Colon (tissue), 2 donors: ENCODE data around the gene PRDM16.

Experiments used
- FAIRE-seq: peaks from 2 replicates; lab custom pipeline; 2012; peaks lifted over from hg19 to GRCh38; lab: Jason Lieb, UNC
- donor health status: control.
- donor health status: control.

The PRDM16 gene

DNA sequence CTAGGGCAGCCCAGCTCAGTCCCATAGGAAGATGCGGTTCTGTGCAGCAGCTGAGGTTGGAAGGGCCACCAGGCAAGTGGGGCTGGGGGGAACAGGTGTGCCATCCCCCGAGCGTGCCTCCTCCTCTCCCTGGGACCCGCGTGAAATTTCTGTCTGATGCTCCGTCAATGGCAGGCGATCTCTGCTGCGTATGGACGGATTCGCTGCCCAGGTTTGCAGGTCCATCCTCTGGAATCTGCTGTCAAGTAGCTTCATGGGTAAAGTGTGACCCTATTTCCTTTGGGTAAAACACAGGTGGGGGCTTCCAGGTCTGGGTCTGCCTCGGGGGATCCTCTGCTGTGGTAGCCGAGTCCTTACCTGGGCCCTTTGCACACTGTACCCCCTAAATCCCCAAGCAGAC, 270.9 kb downstream of the PRDM16 start:
- no peak for FAIRE-seq

DNA sequence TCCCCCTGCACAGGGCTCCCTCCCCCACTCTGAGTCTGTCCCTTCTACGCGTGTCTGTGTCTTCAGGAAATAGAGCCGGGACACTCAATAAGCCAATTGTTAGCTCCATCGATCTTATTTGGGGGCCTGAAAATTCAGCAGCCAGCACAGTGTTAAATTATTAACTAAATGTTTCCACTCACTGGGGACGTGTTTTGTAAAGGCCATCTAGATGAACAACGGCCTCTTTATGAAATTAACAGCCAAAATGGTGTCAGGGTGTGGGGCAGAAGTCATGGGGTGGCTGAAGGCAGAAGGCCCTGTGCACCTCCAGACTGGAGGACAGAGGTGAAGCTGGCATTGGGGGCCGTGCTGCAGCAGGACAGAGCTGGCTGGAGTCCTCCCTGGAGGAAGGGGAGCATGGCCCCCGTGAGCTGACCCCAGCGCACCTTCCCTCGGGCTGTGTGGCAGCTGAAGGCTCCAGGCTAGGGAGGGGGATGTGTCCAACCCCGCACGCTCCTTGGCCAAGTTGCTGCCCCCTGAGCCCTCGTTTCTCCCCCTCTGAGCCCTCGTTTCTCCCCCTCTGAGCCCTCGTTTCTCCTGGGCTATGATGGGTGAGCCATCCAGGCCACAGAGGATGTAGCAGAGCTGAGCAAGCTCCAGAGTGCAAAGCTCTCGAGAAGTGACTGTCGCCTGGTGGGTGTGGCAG, 271.7 kb downstream of the PRDM16 start:
- no peak for FAIRE-seq

DNA sequence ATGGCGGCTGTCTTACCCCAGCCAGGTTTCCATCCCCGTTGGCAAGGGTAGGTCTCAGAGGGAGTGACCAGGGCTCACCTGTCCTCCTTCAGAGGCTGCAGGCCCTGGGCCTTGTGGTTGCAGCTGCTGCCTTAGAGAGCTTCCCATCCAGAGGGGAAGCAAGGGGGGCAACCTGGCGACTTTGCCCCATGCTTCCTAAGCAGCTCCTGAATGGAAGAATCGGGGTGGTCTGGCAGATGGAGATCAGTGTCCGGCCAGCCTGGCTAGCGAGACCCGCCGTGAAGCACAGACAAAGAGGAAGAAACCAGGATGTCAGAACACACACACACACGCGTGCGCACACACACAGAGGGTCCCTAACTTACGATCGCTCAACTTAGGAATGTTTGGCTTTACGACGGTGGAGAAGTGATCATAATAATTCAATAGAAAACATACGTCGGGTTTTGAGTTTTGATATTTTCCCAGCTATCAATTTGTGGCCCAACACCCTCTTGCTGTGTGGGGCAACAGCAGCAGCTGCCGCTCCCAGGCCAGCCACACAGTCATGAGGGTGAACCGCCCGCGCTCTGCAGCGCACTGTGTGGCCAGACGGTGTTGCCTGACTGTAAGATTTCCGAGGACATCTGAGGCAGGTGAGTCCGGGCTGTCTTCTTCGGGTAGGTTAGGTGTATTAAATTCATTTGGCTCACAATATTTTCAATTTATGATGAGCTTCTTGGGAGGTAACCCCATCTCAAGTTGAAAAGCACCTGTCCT, 272.4 kb downstream of the PRDM16 start:
- FAIRE-seq = no peak

DNA sequence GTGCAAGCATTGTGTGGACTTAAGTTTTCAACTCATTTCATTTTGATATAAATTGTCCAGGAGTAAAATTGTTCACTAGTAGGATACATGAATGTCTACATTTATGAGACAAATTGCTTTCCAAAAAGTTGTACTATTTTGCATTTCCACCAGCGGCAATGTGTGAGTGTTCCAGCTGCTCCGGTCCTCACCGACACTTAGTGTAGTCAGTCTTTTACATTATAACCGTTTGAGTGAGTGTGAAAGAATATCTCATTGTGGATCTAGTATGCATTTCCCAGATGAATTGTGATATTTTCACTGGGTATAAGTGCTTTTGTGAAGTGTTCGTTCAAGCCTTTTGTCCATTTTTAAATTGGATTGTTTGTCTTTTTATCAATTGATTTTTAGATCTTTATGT, 274.0 kb downstream of the PRDM16 start:
- no peak for FAIRE-seq

DNA sequence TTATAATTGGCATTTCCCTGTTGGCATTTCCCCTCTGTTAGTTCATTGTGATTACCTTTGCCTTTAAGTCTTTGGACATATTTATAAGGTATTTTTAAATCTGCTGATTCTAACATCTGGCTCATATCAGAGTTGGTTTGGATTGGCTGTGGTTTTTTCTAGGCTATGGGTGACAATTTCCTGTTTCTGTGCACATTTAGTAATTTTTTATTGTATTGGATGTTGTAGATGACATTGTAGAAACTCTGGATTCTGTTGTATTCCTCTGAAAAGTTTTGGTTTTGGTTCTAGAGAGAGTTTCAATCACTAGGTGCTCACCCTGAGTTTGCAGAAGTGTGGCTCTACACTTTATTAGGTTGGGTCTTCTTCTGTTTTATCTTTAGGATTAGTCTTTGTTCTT, 275.4 kb downstream of the PRDM16 start:
- FAIRE-seq = no peak

DNA sequence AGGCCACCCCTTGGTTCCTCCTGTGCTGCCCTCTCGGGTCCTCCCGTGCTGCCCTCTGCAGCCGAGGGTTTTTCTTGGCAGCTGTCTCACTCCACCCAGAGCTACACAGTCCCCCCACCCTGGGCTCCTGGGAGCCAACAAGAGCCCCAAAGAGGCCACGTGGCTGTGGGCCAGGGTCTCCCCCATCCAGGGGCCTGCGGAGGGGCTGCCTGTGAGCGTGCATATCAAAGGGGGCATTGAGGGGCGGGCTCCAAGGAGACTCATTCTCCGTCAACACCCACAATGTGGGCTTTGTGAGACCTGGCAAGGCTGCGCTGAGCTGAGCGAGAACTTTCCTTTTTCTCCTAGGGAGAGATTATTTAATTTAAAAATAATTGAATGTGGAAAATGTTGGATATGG, 276.8 kb downstream of the PRDM16 start:
- FAIRE-seq = no peak

DNA sequence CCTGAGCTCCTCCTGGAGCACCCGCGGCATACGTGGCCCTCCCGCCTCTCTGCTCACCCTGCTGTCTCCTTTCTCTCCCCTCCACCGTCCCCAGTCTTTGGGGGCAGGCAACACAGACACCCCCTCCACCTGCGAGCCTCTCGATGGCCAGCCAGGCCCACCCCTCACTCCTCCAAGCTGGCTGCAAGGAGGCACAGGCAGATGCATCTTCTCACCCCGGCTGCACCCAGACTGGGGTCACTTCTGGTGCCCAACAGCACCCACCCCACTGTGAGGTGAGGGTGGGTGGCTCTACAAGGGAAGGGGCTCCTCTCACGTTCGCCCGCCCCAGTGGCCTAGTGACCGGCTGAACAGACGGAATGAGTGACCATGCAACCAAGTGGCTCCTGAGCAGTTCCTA, 277.5 kb downstream of the PRDM16 start:
- no peak for FAIRE-seq

DNA sequence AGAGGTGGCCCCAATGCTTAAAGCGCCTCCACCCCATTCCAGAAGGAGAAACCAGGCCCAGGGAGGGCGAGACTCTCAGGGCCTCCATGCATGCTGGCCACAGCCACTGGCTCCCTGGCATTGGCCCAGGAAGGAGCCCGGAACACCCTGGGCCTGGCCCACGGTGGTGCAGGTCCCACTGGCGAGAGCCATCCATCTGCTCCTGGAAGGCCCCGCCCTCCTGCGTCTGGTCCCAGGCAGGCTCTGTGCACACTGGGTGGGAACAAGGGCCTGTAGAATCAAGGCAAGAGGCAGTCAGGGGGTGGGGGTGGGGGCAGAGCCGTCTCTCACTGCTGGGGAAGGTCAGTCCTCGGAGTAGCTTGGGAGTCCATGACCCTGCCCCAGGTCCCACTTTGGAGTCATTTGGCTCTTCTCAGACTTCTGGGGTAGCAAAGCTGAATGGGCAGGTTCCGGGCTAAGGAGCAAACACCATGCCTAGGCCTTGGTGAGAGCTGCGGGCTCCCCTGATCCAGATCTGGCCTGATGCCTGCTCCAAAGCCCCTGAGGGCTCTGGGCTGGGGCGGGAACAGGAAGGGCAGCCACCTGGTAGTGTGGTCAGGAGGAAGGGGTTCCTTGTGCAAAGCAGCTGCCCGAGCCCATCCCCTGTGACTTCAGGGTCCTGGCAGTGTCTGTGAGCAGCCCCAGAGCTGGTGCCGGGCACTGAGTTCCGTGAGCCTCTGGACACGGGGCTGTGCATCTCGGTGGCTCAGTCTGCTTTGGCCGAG, 278.4 kb downstream of the PRDM16 start:
- no peak for FAIRE-seq

DNA sequence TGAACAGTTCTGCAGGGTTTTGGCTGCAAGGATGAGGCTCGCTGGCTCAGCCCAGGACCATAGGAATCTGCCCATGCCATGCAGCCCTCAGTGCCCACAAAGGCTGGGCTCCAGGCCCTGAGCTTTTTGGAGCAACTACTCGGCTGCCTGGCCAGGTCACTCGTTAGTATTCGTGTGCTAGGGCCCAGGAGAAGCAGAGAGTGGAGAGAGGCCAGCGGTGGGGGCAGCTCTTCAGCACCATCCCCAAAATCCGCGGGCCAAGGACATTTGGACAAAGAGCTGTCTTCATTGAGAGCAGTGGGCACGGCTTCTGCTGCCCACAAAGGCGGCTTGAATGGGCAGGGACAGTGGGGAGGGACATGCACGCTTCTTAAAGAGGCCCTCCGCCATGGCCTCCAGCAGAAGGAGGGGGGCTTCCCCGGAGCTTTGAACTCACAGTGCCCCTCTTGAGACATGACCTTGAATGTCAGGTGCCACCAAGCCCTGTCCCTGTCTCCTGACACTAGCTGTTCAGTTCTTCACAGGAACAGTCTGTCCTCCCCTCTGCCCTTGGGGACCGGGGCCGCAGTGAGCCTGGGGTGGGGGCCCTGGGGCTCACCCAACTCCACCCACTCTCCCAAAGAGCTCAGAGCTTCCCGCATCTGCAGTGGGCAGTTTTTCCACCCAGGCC, 279.3 kb downstream of the PRDM16 start:
- no peak for FAIRE-seq

DNA sequence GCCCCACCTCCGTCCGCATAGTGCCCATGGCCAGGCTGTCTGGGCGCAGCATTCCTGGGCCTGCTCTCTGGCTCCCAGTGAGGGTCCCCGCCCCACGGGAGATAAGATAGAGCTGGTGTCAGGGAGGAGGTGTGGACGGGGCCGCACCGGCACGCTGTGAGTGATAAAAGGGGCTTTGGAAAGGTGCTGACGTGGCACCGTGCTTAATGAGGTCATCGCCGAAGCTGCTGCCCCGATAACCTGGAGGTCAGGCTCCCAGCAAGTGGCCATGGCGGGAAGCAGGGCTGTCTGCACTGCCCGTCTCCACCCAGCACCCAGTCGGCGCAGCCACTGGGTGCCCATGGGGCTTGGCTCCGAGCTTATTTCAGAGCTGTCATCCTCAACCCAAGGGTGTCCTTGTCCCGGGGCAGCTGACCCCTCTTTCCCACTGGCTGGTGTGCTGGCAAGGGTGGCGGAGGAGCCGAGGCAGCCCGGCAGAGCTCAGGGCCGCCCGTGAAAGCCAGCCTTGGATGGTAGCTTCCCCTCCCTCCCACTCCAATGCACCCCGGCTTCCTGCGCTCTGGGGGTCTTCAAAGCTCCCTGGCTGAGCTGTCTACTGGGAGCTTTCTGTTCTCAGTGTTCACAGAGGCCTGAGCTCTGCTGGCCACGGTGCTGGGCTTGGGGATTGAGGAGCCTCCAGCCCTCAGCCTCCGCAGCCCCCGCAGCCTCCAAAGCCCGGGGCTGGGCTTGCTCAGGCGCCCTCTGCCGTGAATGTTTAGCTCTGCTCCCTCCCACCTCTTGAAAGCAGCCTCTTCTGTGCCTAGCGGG, 280.4 kb downstream of the PRDM16 start:
- no peak for FAIRE-seq

DNA sequence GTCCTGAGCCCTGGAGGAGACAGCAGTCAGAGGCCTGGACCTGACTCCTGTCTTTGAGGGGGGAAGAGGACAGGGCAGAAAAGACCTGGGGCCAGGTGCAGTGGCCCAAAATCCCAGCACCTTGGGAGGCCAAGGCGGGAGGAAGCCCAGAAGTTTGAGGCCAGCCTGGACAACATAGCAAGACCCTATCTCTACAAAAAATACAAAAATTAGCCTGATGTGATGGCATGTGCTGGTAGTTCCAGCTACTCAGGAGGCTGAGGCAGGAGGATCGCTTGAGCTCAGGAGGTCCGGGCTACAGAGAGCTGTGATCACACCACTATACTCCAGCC, 280.9 kb downstream of the PRDM16 start:
- FAIRE-seq = no peak

DNA sequence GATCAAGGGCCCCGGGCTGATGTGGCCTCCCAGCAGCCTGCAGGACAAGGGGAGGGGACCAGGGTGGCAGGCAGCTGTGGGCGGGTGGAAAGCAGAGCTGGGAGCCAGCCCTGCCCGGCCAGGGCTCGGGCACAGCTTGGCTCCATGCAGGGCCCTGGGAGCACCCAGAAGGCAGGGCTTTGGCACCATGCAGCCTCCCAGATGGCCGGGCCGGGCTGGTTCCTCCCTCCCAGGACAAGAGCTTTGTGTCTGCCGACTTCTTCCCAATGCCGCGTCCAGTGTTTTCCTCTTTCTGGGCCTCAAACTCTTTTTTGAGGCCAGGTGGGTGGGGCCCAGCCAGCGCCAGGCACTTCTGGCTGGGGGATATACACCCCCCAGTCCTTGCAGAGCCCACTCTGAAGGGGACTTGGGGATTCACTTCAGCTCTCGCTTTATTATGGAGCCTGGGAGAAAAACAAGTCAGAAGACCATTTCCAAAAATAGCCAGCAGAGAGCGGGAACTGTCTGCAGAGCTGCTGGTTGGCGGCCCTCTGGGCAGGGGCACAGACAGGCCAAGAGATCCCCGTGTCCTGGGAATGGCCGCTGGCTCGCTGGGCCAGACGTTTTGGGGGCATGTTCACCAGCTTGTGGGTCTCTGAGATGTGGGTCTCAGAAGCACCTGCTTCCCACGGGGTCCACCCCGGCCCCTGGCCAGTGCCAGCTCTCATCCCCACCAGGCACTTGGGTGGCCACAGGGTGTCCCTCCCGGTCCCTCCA, 281.7 kb downstream of the PRDM16 start:
- FAIRE-seq = no peak

DNA sequence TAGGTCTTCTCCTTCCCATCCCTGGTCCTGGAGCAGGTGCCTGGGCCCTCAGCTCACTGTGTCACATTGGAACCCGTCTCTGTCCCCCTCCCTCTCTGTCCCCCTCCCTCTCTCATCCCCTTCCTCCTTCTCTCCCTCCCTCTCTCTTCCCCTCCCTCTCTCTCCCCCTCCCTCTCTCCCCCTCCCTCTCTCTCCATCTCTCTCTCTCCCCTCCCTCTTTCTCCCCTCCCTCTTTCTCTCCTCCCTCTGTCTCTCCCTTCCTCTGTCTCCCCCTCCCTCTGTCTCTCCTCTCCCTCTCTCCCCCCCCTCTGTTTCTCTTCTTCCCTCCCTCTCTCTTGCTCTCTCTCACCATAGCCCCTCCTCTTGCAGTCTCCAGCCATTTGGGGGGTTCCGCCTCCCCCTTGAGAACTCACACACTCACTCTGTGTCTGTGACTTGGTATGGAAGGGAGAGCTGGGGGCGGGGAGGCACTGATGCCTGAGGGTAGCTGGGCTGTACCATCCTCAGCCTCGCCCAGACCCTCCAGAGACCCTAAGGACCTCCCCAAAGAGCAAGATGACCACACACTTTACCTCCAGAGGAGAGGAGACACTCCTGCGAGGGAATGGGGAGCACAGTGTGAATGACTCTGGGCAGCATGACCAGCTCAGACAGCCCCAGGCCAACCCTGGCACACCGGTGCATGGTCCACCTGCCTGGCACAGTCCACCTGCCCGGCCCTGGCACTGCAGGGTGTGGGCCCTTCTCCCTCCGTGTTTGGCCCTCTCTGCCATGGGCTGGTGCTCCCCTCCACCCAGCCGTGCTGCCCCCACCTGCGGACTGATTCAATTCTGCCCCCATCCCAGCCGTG, 282.7 kb downstream of the PRDM16 start:
- FAIRE-seq = no peak

DNA sequence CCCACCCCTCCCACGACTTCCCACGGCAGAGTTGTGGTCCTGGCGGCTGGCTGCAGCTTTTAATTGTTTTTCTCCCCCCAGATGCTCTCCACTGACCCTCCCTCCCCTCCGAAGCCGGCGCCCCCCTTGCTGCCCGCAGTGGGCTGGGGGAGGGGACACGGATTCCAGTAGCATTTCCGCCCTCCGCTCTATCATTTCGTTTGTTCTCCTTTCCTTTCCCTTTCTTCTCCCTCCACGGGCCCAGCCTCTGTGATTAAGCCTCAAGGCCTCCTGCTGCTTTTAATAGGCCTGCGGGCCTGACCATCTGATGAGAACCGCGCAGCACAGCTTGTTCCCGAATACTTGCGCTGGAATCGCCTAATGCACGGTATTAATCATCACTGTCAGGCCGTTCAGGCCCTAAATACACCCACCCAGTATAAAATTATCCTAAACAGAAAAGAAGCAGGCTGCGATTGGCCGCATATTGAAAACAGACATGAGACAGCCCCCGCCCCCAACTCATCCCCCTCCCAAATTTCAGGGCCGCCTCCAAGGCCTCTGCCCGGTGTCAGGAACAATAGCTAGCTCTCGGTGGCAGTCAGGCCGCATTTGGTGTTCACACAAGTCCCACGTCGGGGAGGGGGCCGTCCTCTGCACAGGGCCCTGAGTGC, 283.4 kb downstream of the PRDM16 start:
- FAIRE-seq = no peak

DNA sequence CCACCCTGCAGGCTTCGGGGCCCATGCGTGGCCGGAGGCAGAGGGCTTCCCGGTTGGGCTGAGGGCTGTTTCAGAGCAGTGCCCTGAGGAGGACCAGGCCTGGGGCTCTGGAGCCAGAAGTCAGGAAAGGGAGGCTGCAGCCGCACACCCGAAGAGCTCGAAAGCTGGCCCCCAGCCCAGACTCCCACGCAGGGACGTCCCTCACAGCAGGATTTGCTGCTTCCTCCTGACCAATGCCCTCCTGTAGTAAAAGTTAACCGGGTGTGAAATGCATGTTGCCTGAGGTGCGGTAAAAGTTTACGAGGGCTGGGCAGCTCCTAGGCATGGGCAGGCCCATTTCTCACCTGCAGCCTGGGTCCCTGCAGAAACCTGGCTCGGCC, 283.9 kb downstream of the PRDM16 start:
- no peak for FAIRE-seq

DNA sequence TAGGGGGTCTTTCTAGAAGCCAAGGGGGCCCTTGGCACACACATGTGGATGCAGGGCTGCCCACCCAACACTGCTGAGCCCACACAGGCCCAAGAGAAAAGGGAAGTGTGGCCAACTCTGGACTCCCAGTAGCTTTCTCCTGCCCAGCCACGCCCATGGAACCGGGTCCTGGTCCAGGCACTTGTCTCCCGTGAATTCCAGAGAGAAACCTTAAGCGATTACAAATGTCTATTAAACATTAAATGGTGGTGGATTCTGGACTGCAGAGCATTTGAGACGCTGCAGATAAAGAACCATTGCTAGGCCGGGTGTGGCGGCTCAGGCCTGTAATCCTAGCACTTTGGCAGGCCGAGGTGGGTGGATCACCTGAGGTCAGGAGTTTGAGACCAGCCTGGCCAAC, 284.9 kb downstream of the PRDM16 start:
- no peak for FAIRE-seq

DNA sequence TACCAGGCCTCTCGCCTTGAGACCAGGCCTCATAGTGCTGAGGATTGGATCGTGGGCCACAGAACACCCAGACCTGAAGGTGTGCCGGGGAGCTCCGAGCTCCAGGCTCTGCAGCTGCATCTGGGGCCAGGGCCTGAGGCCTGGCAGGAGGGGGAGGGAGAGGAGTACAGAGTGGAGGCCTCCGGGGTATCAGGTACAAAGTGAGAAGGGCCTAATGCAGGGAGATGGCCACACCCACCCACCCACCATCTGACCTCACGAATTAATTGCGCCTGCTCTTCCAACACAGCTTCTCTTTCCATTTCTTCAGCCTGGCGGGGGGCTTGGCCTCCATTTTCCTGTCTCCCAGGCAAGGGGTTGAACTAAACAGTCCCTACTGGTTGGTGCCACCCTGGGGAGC, 286.1 kb downstream of the PRDM16 start:
- FAIRE-seq = no peak

DNA sequence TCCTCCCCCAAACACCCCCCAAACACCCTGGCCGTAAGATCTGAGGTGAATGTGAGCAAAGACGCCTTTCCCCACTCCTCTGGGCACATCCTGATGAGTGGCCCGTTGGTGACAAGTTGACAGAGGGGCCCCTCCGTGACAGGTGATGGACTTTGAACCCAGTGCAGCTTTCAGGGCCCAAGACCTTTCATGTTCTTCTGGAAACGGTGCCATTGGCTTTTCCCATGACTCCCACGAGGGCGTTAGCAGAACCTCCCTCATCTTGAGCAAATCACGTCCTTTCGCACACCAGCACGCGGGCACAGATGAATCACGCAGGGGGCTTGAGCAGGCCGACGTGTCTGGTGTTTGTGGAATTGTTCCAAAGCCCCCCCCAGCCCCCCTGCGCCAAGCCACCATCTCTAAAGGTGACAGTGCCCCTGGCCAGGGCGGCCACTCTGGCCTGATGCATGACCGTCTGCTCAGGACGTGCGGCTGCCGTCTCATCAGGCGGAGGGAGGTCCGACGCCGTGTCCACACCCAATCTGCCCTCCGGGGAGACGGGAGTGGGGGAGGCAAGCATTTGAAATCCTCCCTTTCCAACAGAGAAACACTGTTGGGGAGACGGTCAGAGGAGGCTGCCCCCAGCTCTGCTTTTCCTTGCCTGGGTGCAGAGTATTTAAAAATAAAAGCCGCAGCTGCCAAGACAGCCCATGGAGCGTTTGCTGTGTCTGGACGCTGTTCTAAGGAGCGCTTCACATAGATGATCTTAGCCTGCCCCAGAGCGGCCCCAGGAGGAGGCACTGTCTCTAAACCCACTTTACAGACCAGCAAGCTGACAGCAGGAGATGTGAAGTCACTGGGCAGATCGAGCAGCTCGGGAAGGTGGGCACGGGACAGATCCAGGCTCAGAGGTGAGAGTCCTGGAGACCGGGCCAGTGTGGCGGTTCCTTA, 287.2 kb downstream of the PRDM16 start:
- FAIRE-seq = no peak
